GM23338 (cell line): ENCODE results near the gene TM7SF3. TPM values are rescaled to one million over a fixed set of nuclear protein-coding genes. Genes with fewer than 3 reads are reported as not detected.

Source experiments
- ATAC-seq: fragments of 200-7000 bp; cut with Tn5 transposase; 3 replicates; pipeline ENCODE4 v1.9.1; 2020
- DNase-seq: peaks from one replicate; pipeline ENCODE4 v3.0.0-alpha.2; 2015; ENCODE audit warnings: low spot score
- H2AFZ ChIP-seq: fragments of 200-600 bp; sonication (generic); 2 replicates; pipeline ENCODE4 v1.8.0; 2016; ENCODE audit warnings: antibody characterized with exemption, mild to moderate bottlenecking, moderate library complexity
- H3F3A ChIP-seq: fragments of 200-600 bp; sonication (generic); replicated peaks from 2 replicates; pipeline ENCODE4 v1.8.0; 2017; ENCODE audit warnings: antibody characterized with exemption, mixed run types, low read depth
- H3K27ac ChIP-seq: fragments of 200-600 bp; sonication (generic); 2 replicates; pipeline ENCODE4 v1.6.1; 2016; ENCODE audit warnings: low read depth
- H3K27me3 ChIP-seq: fragments of 200-600 bp; sonication (generic); 2 replicates; pipeline ENCODE4 v1.8.0; 2016; ENCODE audit warnings: mild to moderate bottlenecking, mixed run types, moderate library complexity; ENCODE audit not compliant: insufficient read depth
- H3K36me3 ChIP-seq: fragments of 200-600 bp; sonication (generic); 2 replicates; pipeline ENCODE4 v1.8.0; 2016; ENCODE audit warnings: mild to moderate bottlenecking; ENCODE audit not compliant: insufficient read depth
- H3K4me1 ChIP-seq: fragments of 200-600 bp; sonication (generic); 2 replicates; pipeline ENCODE4 v1.8.0; 2016; ENCODE audit warnings: mild to moderate bottlenecking, moderate library complexity; ENCODE audit not compliant: insufficient read depth
- H3K4me2 ChIP-seq: fragments of 200-600 bp; sonication (generic); 2 replicates; pipeline ENCODE4 v1.7.1; 2017; ENCODE audit warnings: mixed run types
- H3K4me3 ChIP-seq: fragments of 200-600 bp; sonication (generic); 2 replicates; pipeline ENCODE4 v1.6.1; 2016; ENCODE audit warnings: mixed run types
- H3K79me2 ChIP-seq: fragments of 200-600 bp; sonication (generic); replicated peaks from 2 replicates; pipeline ENCODE4 v1.8.0; 2017; ENCODE audit warnings: mild to moderate bottlenecking; ENCODE audit not compliant: insufficient read depth
- H3K9me2 ChIP-seq: fragments of 200-600 bp; sonication (generic); 2 replicates; pipeline ENCODE4 v1.8.0; 2017; ENCODE audit not compliant: insufficient read depth
- H4K20me1 ChIP-seq: fragments of 200-600 bp; sonication (generic); replicated peaks from 2 replicates; pipeline ENCODE4 v1.8.0; 2017; ENCODE audit warnings: mild to moderate bottlenecking; ENCODE audit not compliant: insufficient read depth
- H3K27ac Mint-ChIP-seq: 2 replicates; pipeline ENCODE4 v1.8.0; 2020; ENCODE audit warnings: inconsistent platforms, mild to moderate bottlenecking, moderate library complexity, mixed read lengths
- H3K27me3 Mint-ChIP-seq: 3 replicates; pipeline ENCODE4 v1.8.0; 2022; ENCODE audit warnings: low read depth, mild to moderate bottlenecking, moderate library complexity, mixed read lengths, inconsistent platforms; ENCODE audit not compliant: insufficient read depth, poor library complexity
- H3K36me3 Mint-ChIP-seq: 3 replicates; pipeline ENCODE4 v1.8.0; 2021; ENCODE audit warnings: low read depth, mild to moderate bottlenecking, inconsistent platforms, moderate library complexity, mixed read lengths
- H3K4me1 Mint-ChIP-seq: 3 replicates; pipeline ENCODE4 v1.8.0; 2020; ENCODE audit warnings: mild to moderate bottlenecking, inconsistent platforms, mixed read lengths
- H3K4me3 Mint-ChIP-seq: 3 replicates; pipeline ENCODE4 v1.8.0; 2021; ENCODE audit warnings: moderate library complexity, mild to moderate bottlenecking, inconsistent platforms, mixed read lengths
- H3K9me3 Mint-ChIP-seq: 3 replicates; pipeline ENCODE4 v1.8.0; 2020; ENCODE audit warnings: moderate library complexity, mild to moderate bottlenecking, inconsistent platforms, mixed read lengths
- CREB1 ChIP-seq: fragments of 250-450 bp; sonication (Bioruptor Pico); IDR thresholded peaks from 2 replicates; pipeline ENCODE4 v1.5.0; 2020; ENCODE audit warnings: low read depth, mild to moderate bottlenecking, moderate library complexity
- EZH2 ChIP-seq: fragments of 200-600 bp; sonication (generic); IDR thresholded peaks from one replicate; pipeline ENCODE4 v1.8.0; 2017; ENCODE audit warnings: antibody characterized with exemption, mild to moderate bottlenecking, low read depth; ENCODE audit not compliant: unreplicated experiment
- EZH2phosphoT487 ChIP-seq: fragments of 200-600 bp; sonication (generic); IDR thresholded peaks from one replicate; pipeline ENCODE4 v1.8.1; 2018; ENCODE audit warnings: antibody characterized with exemption; ENCODE audit not compliant: unreplicated experiment
- JUNB ChIP-seq: IDR thresholded peaks from one replicate; pipeline ENCODE4 v1.6.1; 2016; ENCODE audit warnings: antibody characterized with exemption; ENCODE audit not compliant: unreplicated experiment
- NANOG ChIP-seq: IDR thresholded peaks from 2 replicates; pipeline ENCODE4 v1.6.1; 2016; ENCODE audit warnings: antibody characterized with exemption, borderline replicate concordance
- POLR2AphosphoS5 ChIP-seq: IDR thresholded peaks from 2 replicates; pipeline ENCODE4 v1.6.1; 2016; ENCODE audit warnings: antibody characterized with exemption, low read depth
- STAT1 ChIP-seq: IDR thresholded peaks from one replicate; pipeline ENCODE4 v1.6.1; 2016; ENCODE audit warnings: antibody characterized with exemption; ENCODE audit not compliant: unreplicated experiment
- ZNF114 ChIP-seq: fragments of 250-450 bp; sonication (Bioruptor Pico); IDR thresholded peaks from 2 replicates; pipeline ENCODE4 v1.5.0; 2020; ENCODE audit warnings: mild to moderate bottlenecking, moderate library complexity
- ZNF331 ChIP-seq: fragments of 250-450 bp; sonication (Bioruptor Pico); IDR thresholded peaks from 2 replicates; pipeline ENCODE4 v1.5.0; 2020; ENCODE audit warnings: low read depth, mild to moderate bottlenecking, moderate library complexity
- polyA plus RNA-seq: library from polyadenylated mRNA; unstranded; fragments of >200 nt; fragmentation: Nextera tagmentation; extraction: Ambion mirVana; gene quantifications from 2 replicates; pipeline ENCODE4 v1.2.1, GENCODE V29; 2016
- total RNA-seq: library from RNA; depleted of rRNA; stranded (reverse); fragments of >200 nt; shearing (Covaris generic); gene quantifications from 2 replicates; pipeline ENCODE4 v1.2.3, GENCODE V29; 2014
- TF ChIP-seq, protein P1 (sequence below): fragments of 250-450 bp; sonication (Bioruptor Pico); IDR thresholded peaks from 2 replicates; pipeline ENCODE4 v1.5.0; 2020; ENCODE audit warnings: mild to moderate bottlenecking, moderate library complexity
- TF ChIP-seq, protein P2 (sequence below): IDR thresholded peaks from 2 replicates; pipeline ENCODE4 v1.6.1; 2016; ENCODE audit warnings: antibody characterized with exemption
- TF ChIP-seq, protein P3 (sequence below): IDR thresholded peaks from one replicate; pipeline ENCODE4 v1.6.1; 2018; ENCODE audit warnings: antibody characterized with exemption; ENCODE audit not compliant: unreplicated experiment
- TF ChIP-seq, protein P4 (sequence below), 2 experiments: fragments of 200-600 bp in 1 of 2; sonication (generic) in 1 of 2; conservative IDR thresholded peaks; 2 replicates each; pipeline versions ENCODE4 v1.5.1 to v1.6.1; 2016 to 2017; ENCODE audit warnings: antibody characterized with exemption in 2 of 2, low read depth in 2 of 2, mild to moderate bottlenecking in 2 of 2, moderate library complexity in 1 of 2

The TM7SF3 gene
- total and polyA plus RNA-seq, 2 experiments from 2014 or later = 30.3 to 121 TPM

DNA sequence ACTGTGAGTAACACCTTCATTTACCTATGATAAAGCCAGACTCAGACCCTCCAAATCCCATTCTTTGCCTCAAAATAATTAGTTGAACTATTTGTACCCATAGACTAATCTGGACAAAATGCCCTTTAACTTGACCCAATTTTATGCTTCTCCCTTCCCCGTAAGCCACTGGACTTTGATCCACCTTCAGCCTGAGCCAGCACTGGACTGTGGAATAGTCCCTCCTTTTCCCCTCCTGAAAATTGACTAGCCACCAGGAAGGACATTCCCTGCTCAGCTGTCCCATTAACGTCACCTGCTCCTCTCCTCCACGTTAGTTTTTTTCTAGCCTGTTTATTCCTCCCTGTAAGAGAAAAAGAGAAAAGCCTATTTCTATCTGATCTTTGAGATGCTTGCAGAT is 18.5 kb upstream of the TM7SF3 start:
- Histone ChIP-seq H3F3A (no peaks in the 10 kb centered on the region), H3K4me2 (no peak overlapping the region), H3K27ac (no peak overlapping the region), H2AFZ (no peak overlapping the region), H3K27me3 (no peaks in the 10 kb centered on the region), H4K20me1 (no peaks in the 10 kb centered on the region; the same call in 1 of the 2 replicates), H3K4me1 (no peaks in the 10 kb centered on the region), H3K79me2 (no peaks in the 10 kb centered on the region), H3K4me3 (no peak overlapping the region), H3K36me3 (peaks cover 38% of the 10 kb centered on the region), H3K9me2 (no peaks in the 10 kb centered on the region)
- ATAC-seq (no peak), DNase-seq (no peak)
- H3K9me3 Mint-ChIP-seq = no peaks in the 10 kb centered on the region
- H3K27ac Mint-ChIP-seq = no peak overlapping the region
- TF ChIP-seq EZH2phosphoT487 = no peak
- TF ChIP-seq NANOG = no peak
- TF ChIP-seq, protein P1, sequence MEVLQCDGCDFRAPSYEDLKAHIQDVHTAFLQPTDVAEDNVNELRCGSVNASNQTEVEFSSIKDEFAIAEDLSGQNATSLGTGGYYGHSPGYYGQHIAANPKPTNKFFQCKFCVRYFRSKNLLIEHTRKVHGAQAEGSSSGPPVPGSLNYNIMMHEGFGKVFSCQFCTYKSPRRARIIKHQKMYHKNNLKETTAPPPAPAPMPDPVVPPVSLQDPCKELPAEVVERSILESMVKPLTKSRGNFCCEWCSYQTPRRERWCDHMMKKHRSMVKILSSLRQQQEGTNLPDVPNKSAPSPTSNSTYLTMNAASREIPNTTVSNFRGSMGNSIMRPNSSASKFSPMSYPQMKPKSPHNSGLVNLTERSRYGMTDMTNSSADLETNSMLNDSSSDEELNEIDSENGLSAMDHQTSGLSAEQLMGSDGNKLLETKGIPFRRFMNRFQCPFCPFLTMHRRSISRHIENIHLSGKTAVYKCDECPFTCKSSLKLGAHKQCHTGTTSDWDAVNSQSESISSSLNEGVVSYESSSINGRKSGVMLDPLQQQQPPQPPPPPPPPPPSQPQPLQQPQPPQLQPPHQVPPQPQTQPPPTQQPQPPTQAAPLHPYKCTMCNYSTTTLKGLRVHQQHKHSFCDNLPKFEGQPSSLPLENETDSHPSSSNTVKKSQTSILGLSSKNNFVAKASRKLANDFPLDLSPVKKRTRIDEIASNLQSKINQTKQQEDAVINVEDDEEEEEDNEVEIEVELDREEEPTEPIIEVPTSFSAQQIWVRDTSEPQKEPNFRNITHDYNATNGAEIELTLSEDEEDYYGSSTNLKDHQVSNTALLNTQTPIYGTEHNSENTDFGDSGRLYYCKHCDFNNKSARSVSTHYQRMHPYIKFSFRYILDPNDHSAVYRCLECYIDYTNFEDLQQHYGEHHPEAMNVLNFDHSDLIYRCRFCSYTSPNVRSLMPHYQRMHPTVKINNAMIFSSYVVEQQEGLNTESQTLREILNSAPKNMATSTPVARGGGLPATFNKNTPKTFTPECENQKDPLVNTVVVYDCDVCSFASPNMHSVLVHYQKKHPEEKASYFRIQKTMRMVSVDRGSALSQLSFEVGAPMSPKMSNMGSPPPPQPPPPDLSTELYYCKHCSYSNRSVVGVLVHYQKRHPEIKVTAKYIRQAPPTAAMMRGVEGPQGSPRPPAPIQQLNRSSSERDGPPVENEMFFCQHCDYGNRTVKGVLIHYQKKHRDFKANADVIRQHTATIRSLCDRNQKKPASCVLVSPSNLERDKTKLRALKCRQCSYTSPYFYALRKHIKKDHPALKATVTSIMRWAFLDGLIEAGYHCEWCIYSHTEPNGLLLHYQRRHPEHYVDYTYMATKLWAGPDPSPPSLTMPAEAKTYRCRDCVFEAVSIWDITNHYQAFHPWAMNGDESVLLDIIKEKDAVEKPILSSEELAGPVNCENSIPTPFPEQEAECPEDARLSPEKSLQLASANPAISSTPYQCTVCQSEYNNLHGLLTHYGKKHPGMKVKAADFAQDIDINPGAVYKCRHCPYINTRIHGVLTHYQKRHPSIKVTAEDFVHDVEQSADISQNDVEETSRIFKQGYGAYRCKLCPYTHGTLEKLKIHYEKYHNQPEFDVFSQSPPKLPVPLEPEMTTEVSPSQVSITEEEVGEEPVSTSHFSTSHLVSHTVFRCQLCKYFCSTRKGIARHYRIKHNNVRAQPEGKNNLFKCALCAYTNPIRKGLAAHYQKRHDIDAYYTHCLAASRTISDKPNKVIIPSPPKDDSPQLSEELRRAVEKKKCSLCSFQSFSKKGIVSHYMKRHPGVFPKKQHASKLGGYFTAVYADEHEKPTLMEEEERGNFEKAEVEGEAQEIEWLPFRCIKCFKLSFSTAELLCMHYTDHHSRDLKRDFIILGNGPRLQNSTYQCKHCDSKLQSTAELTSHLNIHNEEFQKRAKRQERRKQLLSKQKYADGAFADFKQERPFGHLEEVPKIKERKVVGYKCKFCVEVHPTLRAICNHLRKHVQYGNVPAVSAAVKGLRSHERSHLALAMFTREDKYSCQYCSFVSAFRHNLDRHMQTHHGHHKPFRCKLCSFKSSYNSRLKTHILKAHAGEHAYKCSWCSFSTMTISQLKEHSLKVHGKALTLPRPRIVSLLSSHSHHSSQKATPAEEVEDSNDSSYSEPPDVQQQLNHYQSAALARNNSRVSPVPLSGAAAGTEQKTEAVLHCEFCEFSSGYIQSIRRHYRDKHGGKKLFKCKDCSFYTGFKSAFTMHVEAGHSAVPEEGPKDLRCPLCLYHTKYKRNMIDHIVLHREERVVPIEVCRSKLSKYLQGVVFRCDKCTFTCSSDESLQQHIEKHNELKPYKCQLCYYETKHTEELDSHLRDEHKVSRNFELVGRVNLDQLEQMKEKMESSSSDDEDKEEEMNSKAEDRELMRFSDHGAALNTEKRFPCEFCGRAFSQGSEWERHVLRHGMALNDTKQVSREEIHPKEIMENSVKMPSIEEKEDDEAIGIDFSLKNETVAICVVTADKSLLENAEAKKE (CRISPR knock-in tag) = no peak
- no peak for TF ChIP-seq EZH2
- TF ChIP-seq, protein P2, sequence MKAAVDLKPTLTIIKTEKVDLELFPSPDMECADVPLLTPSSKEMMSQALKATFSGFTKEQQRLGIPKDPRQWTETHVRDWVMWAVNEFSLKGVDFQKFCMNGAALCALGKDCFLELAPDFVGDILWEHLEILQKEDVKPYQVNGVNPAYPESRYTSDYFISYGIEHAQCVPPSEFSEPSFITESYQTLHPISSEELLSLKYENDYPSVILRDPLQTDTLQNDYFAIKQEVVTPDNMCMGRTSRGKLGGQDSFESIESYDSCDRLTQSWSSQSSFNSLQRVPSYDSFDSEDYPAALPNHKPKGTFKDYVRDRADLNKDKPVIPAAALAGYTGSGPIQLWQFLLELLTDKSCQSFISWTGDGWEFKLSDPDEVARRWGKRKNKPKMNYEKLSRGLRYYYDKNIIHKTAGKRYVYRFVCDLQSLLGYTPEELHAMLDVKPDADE = no peak
- TF ChIP-seq ZNF331 (CRISPR knock-in tag) = no peak
- TF ChIP-seq, protein P3, sequence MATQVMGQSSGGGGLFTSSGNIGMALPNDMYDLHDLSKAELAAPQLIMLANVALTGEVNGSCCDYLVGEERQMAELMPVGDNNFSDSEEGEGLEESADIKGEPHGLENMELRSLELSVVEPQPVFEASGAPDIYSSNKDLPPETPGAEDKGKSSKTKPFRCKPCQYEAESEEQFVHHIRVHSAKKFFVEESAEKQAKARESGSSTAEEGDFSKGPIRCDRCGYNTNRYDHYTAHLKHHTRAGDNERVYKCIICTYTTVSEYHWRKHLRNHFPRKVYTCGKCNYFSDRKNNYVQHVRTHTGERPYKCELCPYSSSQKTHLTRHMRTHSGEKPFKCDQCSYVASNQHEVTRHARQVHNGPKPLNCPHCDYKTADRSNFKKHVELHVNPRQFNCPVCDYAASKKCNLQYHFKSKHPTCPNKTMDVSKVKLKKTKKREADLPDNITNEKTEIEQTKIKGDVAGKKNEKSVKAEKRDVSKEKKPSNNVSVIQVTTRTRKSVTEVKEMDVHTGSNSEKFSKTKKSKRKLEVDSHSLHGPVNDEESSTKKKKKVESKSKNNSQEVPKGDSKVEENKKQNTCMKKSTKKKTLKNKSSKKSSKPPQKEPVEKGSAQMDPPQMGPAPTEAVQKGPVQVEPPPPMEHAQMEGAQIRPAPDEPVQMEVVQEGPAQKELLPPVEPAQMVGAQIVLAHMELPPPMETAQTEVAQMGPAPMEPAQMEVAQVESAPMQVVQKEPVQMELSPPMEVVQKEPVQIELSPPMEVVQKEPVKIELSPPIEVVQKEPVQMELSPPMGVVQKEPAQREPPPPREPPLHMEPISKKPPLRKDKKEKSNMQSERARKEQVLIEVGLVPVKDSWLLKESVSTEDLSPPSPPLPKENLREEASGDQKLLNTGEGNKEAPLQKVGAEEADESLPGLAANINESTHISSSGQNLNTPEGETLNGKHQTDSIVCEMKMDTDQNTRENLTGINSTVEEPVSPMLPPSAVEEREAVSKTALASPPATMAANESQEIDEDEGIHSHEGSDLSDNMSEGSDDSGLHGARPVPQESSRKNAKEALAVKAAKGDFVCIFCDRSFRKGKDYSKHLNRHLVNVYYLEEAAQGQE = no peak
- no peak for TF ChIP-seq STAT1
- TF ChIP-seq JUNB = no peak
- no peak for TF ChIP-seq POLR2AphosphoS5
- no peak for TF ChIP-seq CREB1 (CRISPR knock-in tag)
- TF ChIP-seq, protein P4, sequence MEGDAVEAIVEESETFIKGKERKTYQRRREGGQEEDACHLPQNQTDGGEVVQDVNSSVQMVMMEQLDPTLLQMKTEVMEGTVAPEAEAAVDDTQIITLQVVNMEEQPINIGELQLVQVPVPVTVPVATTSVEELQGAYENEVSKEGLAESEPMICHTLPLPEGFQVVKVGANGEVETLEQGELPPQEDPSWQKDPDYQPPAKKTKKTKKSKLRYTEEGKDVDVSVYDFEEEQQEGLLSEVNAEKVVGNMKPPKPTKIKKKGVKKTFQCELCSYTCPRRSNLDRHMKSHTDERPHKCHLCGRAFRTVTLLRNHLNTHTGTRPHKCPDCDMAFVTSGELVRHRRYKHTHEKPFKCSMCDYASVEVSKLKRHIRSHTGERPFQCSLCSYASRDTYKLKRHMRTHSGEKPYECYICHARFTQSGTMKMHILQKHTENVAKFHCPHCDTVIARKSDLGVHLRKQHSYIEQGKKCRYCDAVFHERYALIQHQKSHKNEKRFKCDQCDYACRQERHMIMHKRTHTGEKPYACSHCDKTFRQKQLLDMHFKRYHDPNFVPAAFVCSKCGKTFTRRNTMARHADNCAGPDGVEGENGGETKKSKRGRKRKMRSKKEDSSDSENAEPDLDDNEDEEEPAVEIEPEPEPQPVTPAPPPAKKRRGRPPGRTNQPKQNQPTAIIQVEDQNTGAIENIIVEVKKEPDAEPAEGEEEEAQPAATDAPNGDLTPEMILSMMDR (conservative IDR thresholded peaks at IDR 0.05; ENCODE audit: low read depth in 2 of 2) = no peak
- no peak for TF ChIP-seq ZNF114 (CRISPR knock-in tag)
- H3K27me3 Mint-ChIP-seq = no peaks in the 10 kb centered on the region
- no peaks in the 10 kb centered on the region for H3K4me1 Mint-ChIP-seq
- peaks cover 61% of the 10 kb centered on the region for H3K36me3 Mint-ChIP-seq
- no peak overlapping the region for H3K4me3 Mint-ChIP-seq
